Measurements from ENCODE around the gene PACS1. TPM values are rescaled to one million over a fixed set of nuclear protein-coding genes. Genes with fewer than 3 reads are reported as not detected.

PACS1 gene
- total RNA-seq, 1 experiment from 2014 or later, result 91.8 TPM

DNA sequence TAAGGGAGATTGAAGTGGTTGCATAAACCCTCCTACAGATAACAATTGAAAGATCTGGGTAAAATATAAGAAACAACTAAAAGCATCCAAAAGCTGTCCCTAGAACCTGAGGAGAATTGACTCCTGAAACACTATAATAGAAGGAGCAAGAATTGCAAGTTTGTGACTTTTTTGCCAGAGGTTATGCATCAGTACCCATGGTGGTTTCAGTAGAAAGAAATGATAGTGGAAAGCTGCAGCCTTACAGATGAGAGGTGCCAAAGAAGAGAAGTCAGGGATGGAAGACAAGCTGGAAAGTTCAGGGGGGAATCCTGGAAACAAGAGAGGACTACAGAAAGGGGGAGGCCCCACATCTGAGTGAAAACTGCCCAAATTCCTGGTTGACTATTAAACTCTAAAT is 80.7 kb downstream of the PACS1 start:
- Histone ChIP-seq H3K4me1 (ENCODE audit: control insufficient read depth, insufficient read depth, low read length) (no peaks in the 10 kb centered on the region; the same call in 1 of the 2 replicates), H3K4me3 (ENCODE audit: low read depth in 2 of 2, low read length in 2 of 2) (no peak overlapping the region), H3K9me3 (ENCODE audit: control insufficient read depth, insufficient read depth, low read depth, low read length) (peaks cover 8% of the 10 kb centered on the region; the same call in 1 of the 2 replicates), H3K27ac (ENCODE audit: low read length) (no peak overlapping the region), H3K27me3 (ENCODE audit: control insufficient read depth, insufficient read depth, low read length) (no peaks in the 10 kb centered on the region), H3K36me3 (ENCODE audit: control insufficient read depth, insufficient read depth, low read length) (no peaks in the 10 kb centered on the region)
- ChIA-PET POLR2A (no interaction called here), CTCF (interaction anchor here (0.6 kb wide), 1 partner anchor 79 kb away, joined by 4 read pairs; no protein-coding TSS in a partner anchor)
- ATAC-seq, result no peak
- no peak for DNase-seq (ENCODE audit: low read depth, low spot score)
- in situ Hi-C loops (cut with HindIII; ENCODE audit: low pct_unique_long_range_greater_than_20kb, low sequenced_read_pairs), result no loop called here
- no peak for TF ChIP-seq POLR2AphosphoS5 (IDR thresholded peaks at IDR 0.05; ENCODE audit: low read depth, low read length)
- no peak for TF ChIP-seq REST (IDR thresholded peaks at IDR 0.05; ENCODE audit: insufficient read depth in 1 of 2, low read depth in 2 of 2, low read length in 1 of 2)
- BruUV-seq (replicated peaks), result no TSS peak
- intact Hi-C loops (cut with micrococcal nuclease; ENCODE audit: unreplicated experiment), result no loop called here

GRCh38 chr11:66151273-66151672 is 81.2 kb downstream of the PACS1 start:
- ChIA-PET POLR2A (no interaction called here), CTCF (no interaction called here)
- Histone ChIP-seq H3K27me3 (ENCODE audit: control insufficient read depth, insufficient read depth, low read length) (no peaks in the 10 kb centered on the region), H3K36me3 (ENCODE audit: control insufficient read depth, insufficient read depth, low read length) (no peaks in the 10 kb centered on the region), H3K4me1 (ENCODE audit: control insufficient read depth, insufficient read depth, low read length) (no peaks in the 10 kb centered on the region; the same call in 1 of the 2 replicates), H3K27ac (ENCODE audit: low read length) (no peak overlapping the region), H3K4me3 (ENCODE audit: low read depth in 2 of 2, low read length in 2 of 2) (no peak overlapping the region), H3K9me3 (ENCODE audit: control insufficient read depth, insufficient read depth, low read depth, low read length) (peaks cover 5% of the 10 kb centered on the region; the same call in 1 of the 2 replicates)
- ATAC-seq (no peak), DNase-seq (ENCODE audit: low read depth, low spot score) (no peak)
- in situ Hi-C loops (cut with HindIII; ENCODE audit: low pct_unique_long_range_greater_than_20kb, low sequenced_read_pairs), result no loop called here
- BruUV-seq (replicated peaks), result no TSS peak
- TF ChIP-seq POLR2AphosphoS5 (IDR thresholded peaks at IDR 0.05; ENCODE audit: low read depth, low read length) (no peak), CTCF (IDR thresholded peaks at IDR 0.05) (no peak), TCF7L2 (IDR thresholded peaks at IDR 0.05; ENCODE audit: low read depth, low read length) (no peak), SIN3A (IDR thresholded peaks at IDR 0.05; ENCODE audit: borderline replicate concordance, insufficient read depth, low read depth, low read length) (no peak), REST (IDR thresholded peaks at IDR 0.05; ENCODE audit: insufficient read depth in 1 of 2, low read depth in 2 of 2, low read length in 1 of 2) (no peak)
- intact Hi-C loops (cut with micrococcal nuclease; ENCODE audit: unreplicated experiment), result no loop called here

Data from Panc1 (cell line).